Inferior parietal cortex (tissue), 1 donor: Measurements from ENCODE around the gene KCND3.

ENCODE experiments used
- DNase-seq: peaks from one replicate; pipeline ENCODE4 v3.0.0-alpha.2; 2016; ENCODE audit errors: extremely low spot score

Gene KCND3

DNA sequence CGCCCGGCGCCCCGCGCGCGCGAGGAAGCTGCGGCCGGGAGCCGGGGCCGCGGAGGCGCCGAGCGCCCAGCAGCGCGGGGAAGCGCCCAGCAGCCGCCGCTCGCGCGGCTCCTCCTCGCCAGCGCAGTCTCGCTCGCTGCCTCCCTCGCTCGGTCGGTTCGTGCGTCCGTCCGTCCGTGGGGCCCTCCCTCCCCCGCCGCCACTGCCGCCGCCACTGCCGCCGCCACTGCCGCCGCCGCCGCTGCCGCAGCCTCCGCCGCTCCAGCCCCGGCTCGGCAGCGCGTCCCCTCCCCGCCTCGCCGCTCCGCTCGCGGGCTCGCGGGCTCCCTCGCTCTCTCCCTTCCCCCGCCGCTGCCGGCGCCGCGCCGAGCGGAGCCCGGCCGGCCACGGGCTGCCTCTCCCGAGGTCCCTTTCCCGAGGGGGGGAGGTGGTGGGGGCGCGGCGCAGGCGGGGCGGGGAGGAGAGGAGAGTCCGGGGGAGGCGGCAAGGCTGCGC lies at the start of gene KCND3:
TSS of gene KCND3 (minus strand) at position 138 of the 495 bp plus-strand sequence.
- DNase-seq = no peak

DNA sequence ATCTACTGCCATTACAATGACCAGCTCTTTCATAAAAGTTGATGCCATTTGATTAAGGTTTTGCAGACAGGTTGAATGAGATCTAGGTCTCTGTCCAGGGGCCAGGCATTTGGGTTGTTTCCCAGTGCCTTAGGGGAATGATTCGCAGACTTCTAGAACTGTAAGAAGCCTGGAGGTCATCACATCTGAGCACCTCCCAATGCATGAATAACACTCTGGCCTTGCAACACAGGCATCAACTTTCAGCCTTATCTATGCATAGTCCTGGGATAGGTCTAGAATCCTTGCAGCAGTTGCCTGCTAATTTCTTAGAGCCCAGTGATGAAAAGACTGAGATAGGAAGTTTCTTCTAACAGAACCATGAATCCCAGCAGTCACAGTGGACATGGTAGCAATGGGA lies 44.8 kb upstream of the KCND3 start:
- no peak for DNase-seq

DNA sequence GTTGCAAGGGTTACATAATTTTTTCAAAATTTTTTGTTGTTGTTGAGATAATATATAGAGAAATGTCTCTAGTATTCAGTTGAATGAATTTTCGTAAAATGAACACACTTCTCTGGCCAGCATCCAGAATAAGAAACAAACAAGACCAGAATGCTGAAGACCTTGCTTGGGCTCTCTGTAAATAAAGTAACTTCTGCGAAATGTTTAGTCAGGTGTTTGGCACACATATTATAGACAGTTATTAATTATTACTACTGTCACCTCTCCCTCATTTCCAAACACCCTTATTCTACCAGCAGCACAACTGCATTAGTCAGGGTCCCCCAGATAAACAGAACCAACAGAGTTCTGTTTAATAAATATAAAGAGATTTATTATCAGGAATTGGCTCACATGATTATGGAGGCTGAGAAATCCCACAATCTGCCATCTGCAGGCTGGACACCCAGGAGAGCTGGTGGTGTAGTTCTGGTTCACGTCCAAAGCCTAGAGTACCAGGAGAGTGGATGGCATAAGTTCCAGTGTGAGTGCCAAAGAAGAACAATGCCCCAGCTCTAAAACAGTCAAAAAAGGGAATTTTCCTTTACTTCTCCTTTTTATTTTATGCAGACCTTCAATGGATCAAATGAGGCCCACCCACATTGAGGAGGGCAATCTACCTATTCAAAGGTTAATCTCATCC lies 44.1 kb upstream of the KCND3 start:
- DNase-seq = no peak

DNA sequence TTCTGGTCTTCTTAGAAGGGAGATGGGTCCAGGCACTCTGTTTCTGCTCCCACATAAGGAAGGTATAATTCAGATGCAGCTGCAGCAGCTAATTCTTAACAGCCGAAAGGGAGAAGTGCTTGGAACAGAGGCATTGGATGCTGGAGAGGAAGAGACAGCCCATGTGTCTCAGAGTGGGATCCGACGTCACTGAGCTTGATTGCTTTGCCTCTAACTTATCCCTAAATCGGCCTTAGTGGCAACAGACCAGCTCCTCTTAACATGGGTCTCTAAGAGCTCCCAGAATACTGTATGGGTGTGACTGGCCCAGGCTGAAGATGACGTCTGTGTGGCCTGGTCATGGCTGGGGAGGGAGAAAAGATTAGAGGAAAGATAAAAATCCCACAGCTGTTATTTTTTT lies 40.7 kb upstream of the KCND3 start:
- DNase-seq = no peak

DNA sequence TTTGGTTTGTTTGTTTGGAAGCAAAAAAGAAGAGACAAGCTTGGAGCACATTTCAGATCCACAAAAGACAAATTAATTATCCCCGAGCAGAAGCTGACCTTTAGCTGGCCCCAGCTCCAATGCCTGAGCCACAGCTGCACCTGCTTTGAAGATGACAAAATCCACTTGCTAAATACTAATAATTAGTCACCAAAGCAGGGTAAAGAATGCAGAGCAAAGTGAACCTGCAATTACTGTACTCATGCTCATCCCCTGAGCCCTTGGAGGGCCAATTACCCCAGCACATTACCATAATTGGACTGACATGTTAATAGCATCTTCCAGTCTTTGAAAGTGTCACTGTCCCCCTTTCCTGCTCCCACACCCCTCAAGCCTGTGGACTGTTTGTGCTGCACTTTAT lies 38.2 kb upstream of the KCND3 start:
- DNase-seq = no peak

DNA sequence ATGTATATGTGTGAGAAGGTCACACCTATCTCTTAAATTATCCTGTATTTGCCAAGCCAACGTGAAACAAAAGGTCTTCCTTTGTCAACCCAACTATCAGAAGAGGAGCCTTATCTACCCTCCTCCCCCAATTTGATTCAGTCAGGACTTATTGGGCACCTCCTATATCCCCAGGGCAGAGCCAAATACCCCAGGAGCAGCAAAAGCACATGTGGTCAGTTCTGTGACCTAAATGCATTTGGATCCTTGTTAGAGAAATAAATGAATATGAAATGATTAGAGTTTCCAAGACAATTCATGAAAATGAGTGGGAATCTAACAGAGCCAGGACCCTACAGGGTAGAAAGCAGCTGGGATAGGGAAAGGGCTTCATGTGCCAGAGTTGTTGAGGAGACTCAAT lies 37.0 kb upstream of the KCND3 start:
- no peak for DNase-seq

DNA sequence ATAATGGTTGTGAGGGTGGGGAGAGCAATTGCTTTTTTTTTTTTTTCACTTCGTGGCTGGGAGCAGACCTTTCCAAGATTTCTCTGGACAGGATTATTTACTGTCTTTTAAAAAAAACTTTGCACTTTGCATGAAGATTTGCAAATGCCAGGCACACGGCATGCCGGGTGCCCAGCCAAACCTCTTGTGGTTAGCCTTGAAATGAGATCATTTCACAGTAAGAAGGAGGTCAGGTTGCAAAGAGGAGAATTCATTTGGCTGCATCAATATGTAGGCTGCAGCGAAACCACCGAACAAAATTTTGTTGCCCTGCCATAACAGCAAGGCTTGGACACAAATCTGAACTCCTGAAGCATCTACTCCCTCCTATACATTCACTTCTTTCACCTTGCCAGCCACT lies 36.5 kb upstream of the KCND3 start:
- no peak for DNase-seq

DNA sequence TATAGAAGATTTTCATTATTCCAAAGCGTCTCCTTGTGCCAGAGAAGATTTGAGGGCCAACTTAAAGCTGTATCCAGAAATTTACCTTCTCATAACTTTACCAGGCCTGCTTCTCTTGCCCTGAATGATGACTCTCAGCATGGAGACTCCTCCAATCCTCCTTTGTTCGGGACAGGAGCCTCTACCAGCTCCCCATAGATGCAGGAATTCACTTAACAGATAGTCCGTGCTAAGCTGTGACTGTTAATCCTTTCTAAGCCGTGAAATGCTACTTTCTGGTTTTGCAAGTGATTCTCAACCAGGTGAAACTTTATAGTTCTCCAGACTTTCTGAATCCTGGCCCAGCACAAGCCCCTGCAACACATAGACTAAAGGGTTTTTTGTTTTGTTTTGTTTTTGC lies 31.8 kb upstream of the KCND3 start:
- no peak for DNase-seq

DNA sequence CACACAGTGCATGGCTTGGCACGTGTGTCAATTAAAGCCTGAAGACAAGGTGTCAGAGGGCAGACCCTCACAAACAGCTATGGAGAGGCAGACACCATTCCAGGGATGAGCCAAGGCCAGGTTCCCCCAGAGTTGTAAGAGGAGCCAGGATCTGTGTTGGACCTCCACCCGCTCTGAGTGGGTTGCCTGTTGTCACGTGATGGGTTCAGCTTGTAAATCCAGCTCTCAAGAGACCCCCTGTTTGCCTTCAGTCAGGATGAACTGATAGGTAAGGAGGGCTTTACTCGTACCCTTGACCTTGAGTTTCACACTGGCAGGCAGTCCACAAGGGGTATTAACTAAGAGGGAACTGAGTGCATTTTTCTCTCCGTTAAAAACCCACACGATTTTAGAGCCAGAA lies 27.7 kb upstream of the KCND3 start:
- no peak for DNase-seq

DNA sequence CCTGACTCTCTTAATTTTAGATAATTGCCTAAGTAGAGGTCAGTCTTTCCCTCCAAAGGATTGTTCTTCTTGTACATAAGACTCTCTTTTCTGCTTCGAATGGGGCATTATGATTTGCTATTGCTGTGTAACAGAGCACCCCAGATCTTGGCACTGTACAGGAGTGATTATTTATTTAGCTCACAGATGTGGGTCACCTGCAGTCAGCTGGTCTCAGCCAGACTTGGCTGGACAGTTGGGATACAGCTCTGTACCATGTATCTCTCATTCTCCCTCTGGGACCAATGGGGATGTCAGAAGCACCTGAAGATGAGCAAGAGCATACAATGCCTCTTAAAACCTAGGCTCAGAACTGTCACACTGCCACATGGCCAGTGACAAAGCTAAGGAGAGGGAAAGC lies 23.4 kb upstream of the KCND3 start:
- no peak for DNase-seq

DNA sequence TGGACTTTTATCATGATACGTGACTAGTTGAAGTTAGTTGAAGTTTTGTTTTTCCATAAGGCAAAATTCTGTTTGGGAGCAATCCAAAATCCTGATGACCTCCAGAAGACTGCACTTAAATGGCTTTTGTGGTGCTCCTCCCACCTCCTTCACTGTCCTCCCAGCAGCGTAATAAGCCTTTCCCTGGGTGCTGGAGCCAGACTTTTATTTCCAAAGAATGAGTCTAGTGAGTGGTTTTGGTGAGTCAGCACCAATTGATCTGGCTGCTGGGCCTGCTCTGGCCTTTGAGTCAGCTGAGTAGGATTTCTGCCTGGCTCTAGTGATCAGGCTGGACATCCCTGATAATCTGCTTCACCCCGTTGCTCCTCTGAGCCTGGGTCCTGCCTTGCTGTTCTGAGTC lies 21.7 kb upstream of the KCND3 start:
- DNase-seq = no peak

DNA sequence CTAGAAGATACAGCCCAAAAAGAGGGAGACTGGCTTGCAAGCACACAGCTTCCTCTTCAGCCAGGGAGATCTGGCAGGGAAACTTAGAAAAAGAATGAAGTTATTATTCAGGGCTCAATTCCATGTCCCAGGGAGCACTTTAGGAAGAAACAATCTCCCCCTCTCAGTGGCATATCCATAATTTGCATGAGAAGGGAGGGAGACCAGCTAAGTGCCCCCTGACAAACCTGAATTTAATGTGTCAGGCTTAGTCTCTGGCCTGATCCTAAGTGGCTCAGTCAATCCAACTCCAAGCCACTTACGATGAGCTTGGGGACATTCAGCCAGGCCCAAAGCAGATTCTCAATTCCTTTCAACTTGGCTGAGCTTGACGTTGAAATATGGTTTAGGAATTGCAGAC lies 17.7 kb upstream of the KCND3 start:
- DNase-seq = no peak

DNA sequence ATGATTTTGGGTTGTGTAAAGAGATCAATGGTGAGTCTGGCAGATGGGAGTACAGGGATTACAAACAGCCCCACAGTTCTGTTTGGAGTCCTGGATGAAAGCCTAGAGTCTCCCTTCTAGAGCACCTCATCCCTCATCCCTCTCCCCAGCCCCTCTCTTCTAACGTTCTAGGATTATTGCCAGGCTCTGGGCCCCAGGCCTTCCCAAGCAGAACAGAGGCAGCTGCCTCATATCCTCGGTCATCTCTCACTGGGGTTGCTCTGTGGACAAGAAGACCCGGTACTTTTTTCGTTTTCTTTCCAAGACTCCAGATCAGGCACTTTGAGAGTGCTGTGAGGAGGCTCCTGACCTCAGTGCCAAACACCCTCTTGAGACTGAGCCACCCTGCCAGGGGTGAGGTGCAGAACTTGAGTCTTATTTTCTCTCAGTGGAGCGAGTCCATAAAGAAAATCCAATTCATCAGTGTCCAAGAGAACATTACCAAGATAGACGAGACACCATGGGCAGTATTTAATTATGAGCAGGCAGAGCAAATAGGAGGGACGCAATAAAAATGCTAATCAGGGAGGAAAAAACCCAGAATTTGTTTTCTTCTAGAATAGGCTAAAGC lies 17.1 kb upstream of the KCND3 start:
- DNase-seq = no peak

DNA sequence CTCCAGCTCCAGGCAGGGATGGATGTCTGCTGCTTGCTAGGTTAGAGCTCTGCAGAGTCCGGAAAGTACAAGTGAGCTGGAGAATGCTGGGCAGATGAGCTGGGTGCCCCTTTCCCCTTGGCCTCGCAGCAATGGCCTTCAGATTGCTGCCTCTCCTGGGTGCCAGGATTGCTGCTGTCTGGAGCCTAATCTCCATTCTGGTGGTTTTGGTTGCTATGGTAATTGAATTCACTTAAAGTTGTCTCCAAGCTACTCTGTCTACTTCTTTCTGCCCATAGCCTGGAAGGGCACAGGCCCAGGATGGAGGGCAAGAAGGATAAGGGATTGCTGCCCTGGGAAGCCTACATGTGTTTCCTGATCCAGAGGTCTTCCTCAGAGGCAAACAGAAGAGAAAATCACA lies 14.6 kb upstream of the KCND3 start:
- DNase-seq = no peak

DNA sequence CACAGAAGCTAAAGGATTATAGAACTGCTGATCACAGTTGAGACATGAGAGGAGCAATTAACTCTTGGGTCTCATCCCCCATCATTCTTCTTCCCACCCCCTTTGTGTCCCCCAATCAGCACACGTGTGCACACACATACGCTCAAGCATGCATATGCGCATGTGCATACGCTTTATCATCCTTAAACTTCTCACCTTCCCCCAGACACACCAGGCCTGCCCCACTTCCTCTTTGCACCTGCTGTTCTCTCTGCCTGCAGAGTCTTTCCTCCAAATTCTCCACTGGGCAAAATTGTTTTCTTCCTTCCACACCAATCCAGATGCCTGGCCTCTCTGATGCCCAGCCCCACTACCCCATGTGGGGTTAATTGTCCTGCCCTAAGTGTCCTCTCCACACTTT lies 13.0 kb upstream of the KCND3 start:
- DNase-seq = no peak

DNA sequence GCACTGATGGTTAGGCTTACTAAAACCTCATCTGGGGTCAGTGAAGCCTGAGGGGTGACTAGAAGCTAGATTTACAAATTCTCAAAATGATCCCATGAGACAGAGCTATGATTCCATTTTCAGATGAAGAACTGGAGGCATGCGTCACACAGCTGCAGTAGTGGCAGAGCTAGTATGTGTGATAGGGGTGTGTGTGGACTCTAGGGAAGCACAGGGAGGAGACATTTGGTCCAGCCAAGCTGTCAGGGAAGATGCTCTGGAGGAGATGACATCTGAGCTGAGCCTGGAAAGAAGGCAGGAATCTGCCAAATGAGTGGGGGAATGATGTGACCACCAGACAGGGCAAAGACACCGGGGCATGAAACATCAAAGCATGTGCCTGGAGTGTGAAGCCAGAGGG lies 12.0 kb upstream of the KCND3 start:
- no peak for DNase-seq

DNA sequence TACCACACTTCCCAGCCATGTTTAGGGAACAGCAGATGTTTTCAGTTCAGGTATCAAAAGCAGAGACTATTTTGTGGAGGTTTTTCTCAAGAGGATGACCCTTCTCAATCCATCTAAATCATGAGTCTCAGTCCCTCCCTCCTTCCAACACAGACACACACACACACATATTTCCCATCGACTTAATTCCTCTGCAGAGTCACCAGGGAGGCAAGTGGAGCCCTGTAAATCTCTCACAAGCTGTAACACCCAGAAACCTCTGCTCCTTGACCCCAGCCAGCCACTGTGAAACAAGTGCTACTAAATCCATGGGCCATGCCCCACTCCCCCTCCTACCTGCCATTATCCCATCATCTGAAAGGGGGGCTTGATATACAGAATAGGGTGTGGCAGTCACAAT lies 10.6 kb upstream of the KCND3 start:
- no peak for DNase-seq

DNA sequence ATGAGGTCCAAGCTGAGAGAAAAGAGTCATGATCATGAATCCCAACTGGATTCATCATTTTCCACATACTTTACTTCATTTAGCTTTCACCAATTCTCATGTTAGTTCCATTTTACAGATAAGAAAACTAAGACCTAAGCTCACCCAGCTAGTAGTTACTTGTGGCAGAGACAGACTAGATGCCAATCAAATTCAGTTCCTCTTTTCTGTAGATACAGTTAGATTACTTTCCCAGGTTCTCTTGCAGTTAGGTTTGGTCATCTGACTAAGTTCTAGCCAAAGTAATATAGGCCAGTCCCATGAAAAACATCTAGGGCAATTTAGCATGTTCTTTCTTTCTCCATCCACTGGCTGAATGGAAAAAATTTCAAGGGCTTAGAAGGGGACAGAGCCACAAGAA lies 8.9 kb upstream of the KCND3 start:
- DNase-seq = no peak

DNA sequence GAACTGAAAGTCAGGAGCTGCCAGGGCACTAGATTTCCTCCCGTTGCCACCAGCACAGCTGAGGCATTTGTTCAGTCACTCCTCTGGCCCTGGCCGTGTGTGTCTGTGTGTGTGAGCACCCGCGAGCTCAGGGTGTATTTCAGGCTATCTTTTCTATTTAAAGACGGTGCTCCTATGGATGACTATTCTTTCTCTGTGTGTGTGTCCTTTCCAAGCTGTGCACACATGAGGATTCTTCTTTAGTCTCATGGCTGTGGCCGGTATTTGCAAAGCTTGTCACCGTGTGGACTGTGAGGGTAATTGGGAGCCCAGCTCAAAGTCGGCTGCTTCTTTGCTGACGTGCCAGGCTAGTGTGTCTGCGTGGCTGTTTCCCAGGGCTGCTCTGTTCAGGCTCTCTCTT lies 3.0 kb upstream of the KCND3 start:
- DNase-seq = no peak

DNA sequence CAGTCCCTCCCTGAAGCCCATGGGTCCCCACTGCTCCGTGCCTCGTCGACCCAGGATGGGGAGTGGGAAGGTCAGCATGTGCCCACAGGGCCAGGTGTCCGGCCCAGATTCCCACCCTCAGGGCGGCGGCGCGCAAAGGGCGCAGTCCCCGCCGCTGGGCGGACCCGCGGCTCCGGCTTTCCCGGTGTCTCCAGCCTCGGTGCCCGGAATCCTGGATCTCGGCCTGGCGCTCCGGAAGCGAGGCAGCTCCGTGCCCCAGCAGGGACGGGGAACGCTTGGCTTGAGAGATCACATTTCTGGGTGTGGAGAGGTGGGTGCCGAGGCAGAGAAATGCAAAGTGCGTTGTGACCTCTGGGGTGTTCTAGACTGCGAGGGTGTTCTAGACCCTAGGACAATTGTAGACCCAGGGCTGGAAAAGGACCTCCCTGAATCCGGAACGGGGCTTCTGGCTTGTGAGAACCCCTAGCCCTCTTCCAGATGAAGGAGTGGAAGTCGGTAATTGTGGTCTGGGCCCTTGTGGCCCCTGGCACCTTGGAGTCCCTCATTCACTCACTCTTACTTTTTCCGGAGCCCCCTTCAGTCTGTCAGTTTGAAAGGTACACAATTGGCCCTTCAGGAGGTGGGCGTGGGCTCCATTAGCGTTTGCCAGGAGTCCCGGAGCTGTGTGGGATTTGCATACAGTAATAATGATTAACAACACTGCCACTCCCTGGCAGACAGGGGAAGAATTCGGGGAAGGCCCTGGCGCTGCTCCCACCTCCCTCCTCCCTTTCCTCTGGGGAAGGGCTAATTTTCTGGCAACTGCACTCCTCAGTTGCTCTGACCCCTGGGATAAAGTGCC lies 1.6 kb upstream of the KCND3 start:
- DNase-seq = peak; percentile 77

DNA sequence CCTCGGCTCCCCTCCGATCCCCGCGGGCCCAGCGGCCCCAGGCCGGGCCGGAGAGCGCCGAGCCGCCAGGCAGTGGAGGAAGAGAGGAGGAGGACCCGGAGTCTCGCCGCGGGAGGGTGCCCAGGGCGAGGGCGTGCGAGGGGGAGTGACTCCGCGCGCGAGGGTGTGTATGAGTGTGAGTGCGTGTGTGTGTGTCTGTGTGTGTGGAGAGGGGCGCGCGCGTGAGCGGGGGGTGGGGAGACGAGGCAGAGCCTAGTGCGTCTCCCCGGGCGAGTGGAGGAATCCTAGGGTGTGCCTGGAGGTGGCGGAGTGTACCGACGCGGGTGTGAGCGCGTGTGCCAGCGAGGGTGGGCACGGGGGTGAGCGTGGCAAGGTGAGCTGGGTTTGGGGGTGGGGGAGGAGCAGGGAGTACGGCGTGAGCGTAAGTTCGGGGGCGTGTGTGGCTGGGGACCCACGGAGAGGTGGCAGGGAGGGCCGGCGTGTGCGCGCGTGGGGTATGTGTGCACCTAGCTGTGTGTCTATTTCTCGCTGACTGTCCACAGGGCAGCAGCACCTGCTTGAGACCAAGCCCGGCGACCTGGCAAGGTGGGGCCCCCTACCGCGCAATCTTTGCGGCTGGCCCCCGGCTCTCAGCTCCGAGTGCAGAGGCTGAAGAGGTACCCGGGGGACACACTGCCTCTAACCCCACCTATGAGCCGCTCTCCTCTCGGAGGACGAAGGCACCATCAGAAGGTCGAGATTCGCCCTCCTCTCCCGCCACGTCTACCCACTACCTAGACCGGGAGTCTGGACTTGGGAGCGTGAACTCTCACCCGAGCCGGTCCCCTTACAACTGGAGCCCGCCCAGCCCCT lies 784 bp upstream of the KCND3 start:
- no peak for DNase-seq
